ENCODE measurements around the gene NDUFA7. TPM values are rescaled to one million over a fixed set of nuclear protein-coding genes. Genes with fewer than 3 reads are reported as not detected.

The NDUFA7 gene
- polyA plus RNA-seq, 2 of the 4 experiments (the other 2 are of a cell fraction) = 29.7 to 40.2 TPM

GRCh38 chr19:8333767-8334457, 12.7 kb upstream of the NDUFA7 start:
- DNase-seq (ENCODE audit: low read depth in 1 of 2, low spot score in 1 of 2) (no peak), ATAC-seq (no peak), FAIRE-seq (no peak)
- ChIA-PET CTCF (interaction anchor here (0.9 to 4.7 kb wide), 8 partner anchors 8 to 247 kb away, joined by 4 to 29 read pairs (median 8); partner anchors contain the start of gene KANK3), POLR2A (interaction anchor here (0.6 to 2.9 kb wide), 3 partner anchors 10 to 35 kb away, joined by 4 to 20 read pairs (median 17); partner anchors contain the start of genes NDUFA7 and RPS28)
- Histone ChIP-seq H3K4me3 (peak overlapping the region; percentile 56), H3K4me1 (peaks cover 7% of the 10 kb centered on the region; the same call in 2 of the 3 replicates), H3K27ac (peak overlapping the region; percentile 89 to 95; a peak in 5 of 6 replicates), H3K9me3 (no peaks in the 10 kb centered on the region), H3K4me2 (peak overlapping the region; percentile 95)
- no peak for TF ChIP-seq HOXB13 (CRISPR knock-in tag; IDR thresholded peaks at IDR 0.05; ENCODE audit: low read depth)
- no peak for TF ChIP-seq CTCF (IDR thresholded peaks at IDR 0.05)
- no peak for TF ChIP-seq TP53 (CRISPR knock-in tag; IDR thresholded peaks at IDR 0.05)
- TF ChIP-seq ESRRA (IDR thresholded peaks at IDR 0.05; ENCODE audit: borderline replicate concordance, low read length) = no peak
- TF ChIP-seq MAX (IDR thresholded peaks at IDR 0.05) = no peak
- no peak for TF ChIP-seq POLR2AphosphoS2 (conservative IDR thresholded peaks at IDR 0.05; ENCODE audit: low read length)
- no peak for TF ChIP-seq NFE2L2 (conservative IDR thresholded peaks at IDR 0.05; ENCODE audit: low read length)
- 54% methylated on average over 19 of the region's 48 CpGs for WGBS (ENCODE audit: missing lambda C conversion rate)

DNA sequence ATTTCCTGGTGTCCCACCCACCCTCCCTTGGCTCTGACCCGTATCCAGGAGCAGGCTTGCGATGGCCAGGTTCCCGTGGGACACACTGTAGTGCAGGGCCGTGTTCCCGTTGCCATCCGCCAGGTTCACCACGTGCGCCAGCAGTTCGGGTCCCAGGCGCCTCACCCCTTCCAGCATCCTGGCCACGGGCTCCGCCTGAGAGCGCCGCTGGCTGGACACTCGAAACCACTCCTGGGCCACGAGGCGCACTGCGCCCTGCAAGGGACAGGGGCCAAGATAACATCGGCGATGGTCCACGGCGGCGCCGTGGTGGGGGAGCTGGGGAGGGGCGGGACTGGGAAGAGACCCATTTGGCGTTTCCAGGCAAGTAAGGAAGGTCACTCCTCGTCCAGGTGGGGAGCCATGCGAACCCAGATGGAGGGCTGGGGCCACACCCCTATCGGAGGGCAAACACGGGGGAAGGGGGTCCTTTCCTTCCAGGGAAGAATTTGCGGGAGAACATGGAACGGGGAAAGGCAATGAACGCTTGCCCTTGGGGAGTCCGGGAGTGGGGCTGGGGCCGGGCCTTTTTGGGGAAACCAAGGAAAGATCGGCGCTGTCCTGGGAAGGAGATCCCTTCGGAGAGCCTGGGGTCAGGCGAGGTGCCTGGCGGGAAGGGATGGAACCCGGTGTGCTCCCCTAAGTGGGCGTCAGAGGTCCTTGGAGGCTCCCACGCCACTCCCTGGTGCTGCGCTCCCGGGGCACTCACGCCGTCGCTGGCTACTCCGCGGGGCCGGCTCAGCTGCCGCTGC, 12.0 kb upstream of the NDUFA7 start:
- ATAC-seq (no peak), FAIRE-seq (no peak), DNase-seq (ENCODE audit: low read depth in 1 of 2, low spot score in 1 of 2) (no peak)
- TF ChIP-seq SMC3 (IDR thresholded peaks at IDR 0.05) (no peak), MAX (IDR thresholded peaks at IDR 0.05) (no peak), PHF8 (IDR thresholded peaks at IDR 0.05; ENCODE audit: borderline replicate concordance, low read depth) (no peak), HEYL (CRISPR knock-in tag; IDR thresholded peaks at IDR 0.05) (no peak), CBX8 (IDR thresholded peaks at IDR 0.05) (no peak), KDM1A (IDR thresholded peaks at IDR 0.05; ENCODE audit: low read depth) (no peak), RCOR1 (IDR thresholded peaks at IDR 0.05; ENCODE audit: low read depth, low read length) (no peak), SREBF2 (IDR thresholded peaks at IDR 0.05) (no peak), MAFK (IDR thresholded peaks at IDR 0.05; ENCODE audit: partially characterized antibody) (no peak), POLR2AphosphoS2 (conservative IDR thresholded peaks at IDR 0.05; ENCODE audit: low read length) (no peak), HOXA7 (CRISPR knock-in tag; IDR thresholded peaks at IDR 0.05) (no peak), HOXB13 (CRISPR knock-in tag; IDR thresholded peaks at IDR 0.05; ENCODE audit: low read depth) (no peak), MAZ (IDR thresholded peaks at IDR 0.05; ENCODE audit: borderline replicate concordance, low read depth, low read length) (no peak)
- TF ChIP-seq, protein P1, sequence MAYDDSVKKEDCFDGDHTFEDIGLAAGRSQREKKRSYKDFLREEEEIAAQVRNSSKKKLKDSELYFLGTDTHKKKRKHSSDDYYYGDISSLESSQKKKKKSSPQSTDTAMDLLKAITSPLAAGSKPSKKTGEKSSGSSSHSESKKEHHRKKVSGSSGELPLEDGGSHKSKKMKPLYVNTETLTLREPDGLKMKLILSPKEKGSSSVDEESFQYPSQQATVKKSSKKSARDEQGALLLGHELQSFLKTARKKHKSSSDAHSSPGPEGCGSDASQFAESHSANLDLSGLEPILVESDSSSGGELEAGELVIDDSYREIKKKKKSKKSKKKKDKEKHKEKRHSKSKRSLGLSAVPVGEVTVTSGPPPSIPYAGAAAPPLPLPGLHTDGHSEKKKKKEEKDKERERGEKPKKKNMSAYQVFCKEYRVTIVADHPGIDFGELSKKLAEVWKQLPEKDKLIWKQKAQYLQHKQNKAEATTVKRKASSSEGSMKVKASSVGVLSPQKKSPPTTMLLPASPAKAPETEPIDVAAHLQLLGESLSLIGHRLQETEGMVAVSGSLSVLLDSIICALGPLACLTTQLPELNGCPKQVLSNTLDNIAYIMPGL (CRISPR knock-in tag; IDR thresholded peaks at IDR 0.05; ENCODE audit: borderline replicate concordance) = no peak
- TF ChIP-seq, protein P2, sequence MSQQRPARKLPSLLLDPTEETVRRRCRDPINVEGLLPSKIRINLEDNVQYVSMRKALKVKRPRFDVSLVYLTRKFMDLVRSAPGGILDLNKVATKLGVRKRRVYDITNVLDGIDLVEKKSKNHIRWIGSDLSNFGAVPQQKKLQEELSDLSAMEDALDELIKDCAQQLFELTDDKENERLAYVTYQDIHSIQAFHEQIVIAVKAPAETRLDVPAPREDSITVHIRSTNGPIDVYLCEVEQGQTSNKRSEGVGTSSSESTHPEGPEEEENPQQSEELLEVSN (IDR thresholded peaks at IDR 0.05; ENCODE audit: borderline replicate concordance, low read depth) = no peak
- CTCF ChIA-PET = interaction anchor here (1.5 to 4.7 kb wide), 4 partner anchors 7 to 20 kb away, joined by 5 to 29 read pairs (median 14); no protein-coding TSS in a partner anchor
- 87% methylated on average over 23 of the region's 52 CpGs for WGBS (ENCODE audit: missing lambda C conversion rate)
- H3K4me2 ChIP-seq = peak overlapping the region; percentile 95; the same call in 2 of the 3 replicates
- H3K4me3 ChIP-seq = no peak overlapping the region
- no peak overlapping the region for H3K27ac ChIP-seq
- POLR2A ChIA-PET = interaction anchor here (0.6 kb wide), 1 partner anchor 36 kb away, joined by 4 read pairs; no protein-coding TSS in a partner anchor
- peaks cover 7% of the 10 kb centered on the region; the same call in 2 of the 3 replicates for H3K4me1 ChIP-seq
- no peaks in the 10 kb centered on the region for H3K9me3 ChIP-seq

Measured in A549 (cell line).